Effector CD4-positive, alpha-beta T cell (primary cell): Measurements from ENCODE around the gene IGSF9B.

Experiments
- DNase-seq: peaks from one replicate; pipeline ENCODE4 v3.0.0-alpha.2; 2020

IGSF9B gene

GRCh38 chr11:133900176-133901105 lies 56.3 kb downstream of the IGSF9B start:
- no peak for DNase-seq

DNA sequence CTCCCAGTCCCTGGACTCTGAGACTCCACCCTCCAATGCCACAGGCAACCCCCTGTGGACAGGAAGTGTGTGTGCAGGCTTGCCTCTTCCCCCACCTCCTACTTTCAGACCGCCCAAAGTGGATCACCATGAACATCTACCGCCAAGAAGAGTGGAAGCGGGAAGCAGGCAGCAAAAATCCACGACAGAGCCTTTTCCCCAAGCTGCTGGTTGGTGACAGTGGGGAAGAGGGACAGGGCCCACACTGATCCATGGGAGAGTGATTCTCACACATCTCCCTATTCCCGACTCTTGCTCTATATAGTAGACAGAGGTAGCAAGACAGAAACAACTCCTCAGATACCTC lies 58.0 kb downstream of the IGSF9B start:
- DNase-seq = no peak

DNA sequence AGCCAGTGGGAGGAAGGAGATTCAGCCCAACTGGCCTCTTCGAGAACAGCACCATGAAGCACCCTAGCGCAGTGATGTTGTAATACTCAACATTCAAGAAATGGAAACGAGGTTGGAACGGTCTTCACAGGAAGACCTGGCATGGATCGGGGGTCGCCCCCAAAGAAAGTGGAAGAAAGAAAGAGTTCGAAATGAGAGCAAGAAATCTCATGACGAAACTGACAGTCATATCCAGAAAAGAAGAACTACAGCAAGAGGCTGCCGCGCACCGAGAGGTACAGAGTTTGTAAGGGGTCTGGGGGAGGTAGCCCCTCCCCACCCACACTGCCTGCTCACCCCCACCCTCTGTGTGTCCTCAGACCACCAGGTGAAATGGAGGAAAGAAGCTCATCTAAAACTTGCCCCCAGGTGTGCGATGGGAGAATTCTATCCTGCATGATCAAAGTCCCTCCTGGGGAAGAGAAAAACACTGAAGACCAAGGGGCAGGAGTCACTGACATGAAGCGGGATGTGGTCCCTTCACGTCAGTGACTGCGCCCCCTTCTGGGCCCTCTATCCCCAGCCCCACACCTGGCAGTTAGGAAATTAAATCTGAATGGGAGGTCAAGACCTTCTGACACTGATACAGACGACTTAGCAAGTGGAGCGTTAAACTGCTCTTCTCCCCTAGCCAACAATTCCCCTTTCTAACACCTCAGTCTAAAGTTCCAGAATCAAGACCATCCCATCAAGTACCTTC lies 58.6 kb downstream of the IGSF9B start:
- no peak for DNase-seq

DNA sequence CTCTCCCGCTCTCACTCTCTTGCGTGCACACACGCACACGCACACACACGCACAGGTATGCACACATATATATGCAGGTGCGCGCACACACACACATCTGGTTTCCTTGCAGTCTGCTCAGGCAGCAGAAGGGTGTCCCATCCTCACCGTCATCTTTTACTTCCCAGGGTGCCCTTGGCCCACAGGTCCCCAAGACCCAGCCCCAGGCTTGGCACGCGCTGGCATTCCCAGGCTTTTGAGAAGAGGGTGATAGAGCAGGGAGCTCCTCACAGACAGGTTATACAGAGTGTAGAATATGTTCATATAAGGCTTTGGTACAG lies 59.5 kb downstream of the IGSF9B start:
- DNase-seq = no peak

GRCh38 chr11:133896642-133897330 lies 60.0 kb downstream of the IGSF9B start:
- DNase-seq = no peak

- no peak for DNase-seq
These were observed 60.7 kb downstream of the IGSF9B start for GRCh38 chr11:133896028-133896427.

DNA sequence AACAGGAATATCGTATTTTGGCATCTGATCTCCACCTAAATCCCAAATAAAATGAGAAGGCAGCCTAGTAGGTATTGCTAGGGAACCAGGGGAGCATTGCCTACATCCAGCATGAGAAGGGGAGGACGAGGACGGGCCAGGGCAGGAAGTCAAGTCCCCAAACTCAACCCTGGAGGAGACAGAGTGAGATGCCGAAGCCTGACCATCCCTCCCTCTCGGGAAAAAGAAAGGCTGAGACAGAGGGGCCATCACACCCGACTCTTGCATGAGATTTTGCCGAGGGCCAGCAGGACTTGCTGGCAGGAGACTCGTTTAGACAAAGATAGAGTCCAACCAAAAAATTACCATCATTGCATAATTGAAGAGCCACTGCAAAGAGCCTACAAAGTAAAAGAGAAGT lies 61.2 kb downstream of the IGSF9B start:
- DNase-seq = no peak

DNA sequence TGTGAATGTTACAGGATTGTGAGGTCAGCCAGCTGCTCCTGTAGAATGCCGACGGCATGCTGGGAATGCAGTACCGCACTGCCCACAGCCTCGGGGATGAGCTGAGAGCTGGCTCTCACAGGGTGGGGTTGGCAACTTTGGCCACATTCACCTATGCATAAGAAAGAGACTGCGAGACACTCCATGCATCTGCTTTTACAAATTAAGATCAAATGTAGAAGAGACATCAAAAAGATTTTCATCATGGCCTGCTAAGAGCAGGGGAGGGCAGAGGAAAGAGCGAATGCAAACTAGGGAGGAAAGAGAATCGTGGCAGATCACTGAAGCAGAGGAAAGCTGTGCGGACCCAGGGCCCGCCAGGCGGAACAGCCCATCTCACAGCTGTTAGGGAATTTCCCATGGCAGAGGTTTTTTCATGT lies 61.7 kb downstream of the IGSF9B start:
- no peak for DNase-seq

DNA sequence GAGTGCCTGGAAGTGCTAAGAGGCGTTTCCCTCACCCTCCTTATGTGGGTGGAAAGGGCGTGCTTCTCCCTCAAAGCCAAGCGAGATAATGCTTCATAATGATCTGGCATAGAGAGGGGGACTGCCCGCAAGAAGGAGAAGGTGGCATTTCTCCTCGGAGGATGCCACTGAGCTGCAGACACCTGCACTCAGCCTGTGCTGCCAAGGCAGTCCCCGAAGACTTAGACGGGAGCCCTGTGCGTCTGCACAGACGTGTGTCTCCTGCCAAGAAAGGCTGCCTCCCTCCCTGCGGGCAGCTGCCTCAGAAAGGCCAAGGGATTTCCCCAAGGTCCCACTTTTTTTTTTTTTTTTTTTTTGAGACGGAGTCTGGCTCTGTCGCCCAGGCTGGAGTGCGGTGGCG lies 63.4 kb downstream of the IGSF9B start:
- DNase-seq = no peak

DNA sequence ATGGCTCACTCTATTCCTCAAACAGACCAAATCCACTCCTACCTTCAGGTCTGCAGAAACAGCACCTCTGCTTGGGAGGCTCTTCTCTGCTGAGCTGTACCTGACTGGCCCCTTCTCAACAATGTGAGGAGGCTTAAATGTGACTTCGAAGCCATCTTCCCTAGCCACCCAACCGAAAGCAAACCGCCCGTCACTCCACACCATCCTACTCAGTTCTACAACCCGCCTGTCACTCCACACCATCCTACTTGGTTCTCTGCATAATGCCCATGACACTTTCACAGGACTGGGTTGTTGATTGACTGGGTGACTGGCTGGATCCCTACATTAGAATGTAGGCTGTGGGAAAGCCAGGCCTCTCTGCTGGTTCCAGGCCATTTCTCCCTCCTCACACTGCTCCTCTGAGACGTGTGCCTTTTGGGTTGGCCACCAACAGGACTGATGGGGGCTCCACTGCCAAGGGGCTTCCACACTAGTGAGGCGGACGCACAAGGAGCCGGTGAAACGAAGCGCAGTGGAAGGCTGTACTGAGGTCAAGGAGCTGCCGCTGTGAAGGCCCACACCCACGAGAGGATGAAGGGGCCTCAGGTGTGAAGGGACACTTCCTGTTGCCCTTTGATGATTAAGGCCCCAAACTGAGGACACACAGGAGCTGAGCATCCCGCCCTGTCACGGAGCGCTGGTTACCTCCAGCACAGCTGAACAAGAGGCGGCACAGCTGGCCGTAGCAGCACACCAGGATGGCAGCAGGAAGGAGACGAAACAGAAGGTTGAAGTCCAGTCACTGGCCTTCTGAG lies 64.0 kb downstream of the IGSF9B start:
- no peak for DNase-seq

GRCh38 chr11:133892126-133892525 lies 64.6 kb downstream of the IGSF9B start:
- DNase-seq = no peak

DNA sequence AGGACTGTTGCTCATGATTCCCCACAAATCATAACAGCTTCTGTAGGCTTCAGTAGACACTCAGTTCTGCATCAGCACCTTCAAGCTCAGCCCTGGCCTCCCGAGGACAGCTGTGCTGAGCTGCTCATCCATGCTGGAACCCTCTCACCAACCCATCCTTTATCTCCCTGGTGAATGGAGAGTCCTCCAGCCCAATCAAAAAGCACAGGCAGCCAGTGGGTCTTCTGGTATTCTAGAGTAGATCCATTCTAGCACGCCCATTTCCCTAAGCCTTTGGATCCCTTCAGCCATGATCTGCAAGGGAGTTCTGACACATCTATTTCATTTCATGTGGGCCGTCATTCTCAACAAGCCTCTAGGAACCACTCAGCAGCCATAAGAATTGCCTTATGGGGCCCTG lies 66.9 kb downstream of the IGSF9B start:
- DNase-seq = no peak

DNA sequence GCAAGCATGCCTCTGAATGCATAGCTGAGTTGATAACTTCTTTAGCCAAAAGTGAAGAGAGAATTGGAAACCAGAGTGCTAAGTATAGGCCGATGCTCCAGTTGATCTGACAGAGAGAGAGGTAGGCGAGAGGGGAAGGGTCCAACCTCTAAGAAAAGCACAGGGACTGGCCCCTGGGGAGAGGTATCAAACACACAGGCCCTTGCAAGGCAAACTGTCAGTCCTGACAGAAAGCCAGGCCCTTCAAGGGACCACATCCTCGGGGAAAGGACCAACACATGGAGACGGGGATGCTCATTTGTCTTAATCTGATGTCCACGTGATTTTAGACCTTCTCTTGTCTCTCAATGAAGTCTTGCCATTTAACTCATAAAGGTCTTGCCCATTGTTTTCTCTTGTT lies 67.6 kb downstream of the IGSF9B start:
- DNase-seq = no peak

- DNase-seq = no peak
These were observed 69.0 kb downstream of the IGSF9B start for GRCh38 chr11:133887692-133888332.

DNA sequence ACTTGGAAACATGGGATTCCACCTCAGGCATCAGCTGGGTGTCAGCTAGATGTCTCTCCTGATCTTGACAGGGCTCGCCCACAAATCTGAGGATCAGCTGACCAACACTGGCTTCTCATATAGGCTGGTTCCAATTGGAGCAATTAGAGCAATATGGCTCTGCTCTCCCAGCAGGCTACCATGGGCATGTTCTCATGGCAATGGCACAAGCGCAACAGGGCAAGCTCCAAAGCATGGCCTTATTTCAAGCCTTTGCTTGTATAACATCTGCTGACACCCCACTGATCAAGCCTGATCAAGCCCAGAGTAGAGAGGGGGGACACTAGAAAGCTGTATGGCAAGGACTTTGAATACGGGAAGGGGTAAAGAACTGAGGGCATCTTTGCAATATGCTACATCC lies 70.7 kb downstream of the IGSF9B start:
- DNase-seq = no peak

- no peak for DNase-seq
These were observed 84.6 kb downstream of the IGSF9B start for GRCh38 chr11:133872160-133872559.

- no peak for DNase-seq
These were observed 89.3 kb downstream of the IGSF9B start for GRCh38 chr11:133867456-133867855.

DNA sequence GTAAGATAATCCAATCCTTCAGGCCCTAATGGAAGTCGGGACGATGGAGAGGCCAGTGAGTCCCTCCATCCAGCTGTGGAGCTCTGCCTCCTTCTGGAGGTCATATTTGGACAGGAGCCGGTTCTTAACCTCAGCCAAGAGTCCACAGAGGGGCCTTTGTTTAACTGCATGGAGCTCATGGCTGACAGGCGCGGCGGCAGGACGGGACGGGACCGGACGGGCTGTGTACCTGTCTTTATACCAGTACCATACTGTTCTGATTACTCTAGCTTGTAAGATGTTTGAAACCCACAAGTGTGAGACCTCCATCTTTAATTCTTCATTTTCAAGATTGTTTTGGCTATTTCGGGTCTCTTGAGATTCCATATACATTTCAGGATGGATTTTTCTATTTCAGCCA lies 91.3 kb downstream of the IGSF9B start:
- no peak for DNase-seq

- DNase-seq = no peak
These were observed 92.0 kb downstream of the IGSF9B start for GRCh38 chr11:133864756-133865155.

- DNase-seq = no peak
These were observed 96.6 kb downstream of the IGSF9B start for GRCh38 chr11:133860151-133860550.
